ENCODE results near the gene RAB21. TPM values are rescaled to one million over a fixed set of nuclear protein-coding genes. Genes with fewer than 3 reads are reported as not detected.
"Not testable (repeated sequence)": the region's sequence is repeated elsewhere in the genome, so short reads cannot be mapped to it uniquely, and the experiment has no call there.

Gene RAB21
- total RNA-seq, 1 experiment from 2014 or later: 47.2 TPM

DNA sequence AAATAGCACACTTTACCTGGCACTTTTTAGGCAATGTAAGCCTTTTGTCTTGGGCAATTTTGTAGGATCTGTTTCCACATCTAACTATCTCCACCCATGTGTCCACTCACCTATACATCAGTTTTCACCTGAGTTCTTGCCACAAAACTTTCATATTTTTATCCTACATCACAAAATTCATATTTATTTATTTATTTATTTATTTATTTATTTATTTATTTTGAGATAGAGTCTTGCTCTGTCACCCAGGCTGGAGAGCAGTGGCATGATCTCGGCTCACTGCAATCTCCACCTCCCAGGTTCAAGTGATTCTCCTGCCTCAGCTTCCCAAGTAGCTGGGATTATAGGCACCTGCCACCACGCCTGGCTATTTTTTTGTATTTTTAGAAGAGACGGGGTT lies 67.4 kb downstream of the RAB21 start:
- intact Hi-C loops (cut with micrococcal nuclease; ENCODE audit: unreplicated experiment); H3K79me2 ChIP-seq (ENCODE audit: low read depth); CTCF ChIA-PET; H4K20me1 ChIP-seq (ENCODE audit: insufficient read depth); H3K4me2 ChIP-seq; POLR2A ChIA-PET (ENCODE audit: unreplicated experiment); H3F3A ChIP-seq (ENCODE audit: insufficient read depth, low read depth); H2AFZ ChIP-seq; H3K27me3 ChIP-seq (ENCODE audit: insufficient read depth, low read depth); DNase-seq; H3K9me3 ChIP-seq (ENCODE audit: insufficient read depth, low read depth); H3K4me3 ChIP-seq; H3K4me1 ChIP-seq (replicated peaks; ENCODE audit: insufficient read depth); H3K36me3 ChIP-seq (ENCODE audit: low read depth); H3K9me2 ChIP-seq (ENCODE audit: insufficient read depth); BruUV-seq (replicated peaks); H3K27ac ChIP-seq: not testable (repeated sequence)

DNA sequence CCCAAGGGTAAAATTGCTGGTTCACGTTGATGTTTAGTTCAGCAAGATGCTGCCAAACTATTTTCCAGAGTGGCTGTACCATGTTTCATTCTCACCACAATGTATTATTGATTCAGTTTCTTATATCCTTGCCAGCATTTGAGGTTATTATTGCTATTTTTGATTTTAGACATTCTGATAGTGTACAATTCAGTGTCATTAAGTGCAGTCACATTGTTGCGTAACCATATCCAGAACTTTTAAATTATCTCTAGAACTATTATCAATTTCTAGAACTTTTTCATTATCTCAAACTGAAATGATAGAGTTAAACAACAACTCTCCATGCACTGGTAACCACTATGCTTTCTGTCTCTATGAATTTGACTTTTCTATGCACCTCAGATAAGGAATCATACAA lies 74.2 kb downstream of the RAB21 start:
- Histone ChIP-seq H3K27me3 (ENCODE audit: insufficient read depth, low read depth) (no peaks in the 10 kb centered on the region), H3K4me1 (replicated peaks; ENCODE audit: insufficient read depth) (no peaks in the 10 kb centered on the region), H4K20me1 (ENCODE audit: insufficient read depth) (no peaks in the 10 kb centered on the region), H3F3A (ENCODE audit: insufficient read depth, low read depth) (no peaks in the 10 kb centered on the region), H3K9me2 (ENCODE audit: insufficient read depth) (no peaks in the 10 kb centered on the region), H2AFZ (no peak overlapping the region), H3K4me3 (no peak overlapping the region), H3K36me3 (ENCODE audit: low read depth) (no peaks in the 10 kb centered on the region), H3K27ac (no peak overlapping the region), H3K79me2 (ENCODE audit: low read depth) (no peaks in the 10 kb centered on the region), H3K4me2 (no peak overlapping the region), H3K9me3 (ENCODE audit: insufficient read depth, low read depth) (no peaks in the 10 kb centered on the region)
- BruUV-seq (replicated peaks): no TSS peak
- no peak for DNase-seq
- intact Hi-C loops (cut with micrococcal nuclease; ENCODE audit: unreplicated experiment): no loop called here
- ChIA-PET POLR2A (ENCODE audit: unreplicated experiment) (no interaction called here), CTCF (no interaction called here)
- TF ChIP-seq, protein P1, sequence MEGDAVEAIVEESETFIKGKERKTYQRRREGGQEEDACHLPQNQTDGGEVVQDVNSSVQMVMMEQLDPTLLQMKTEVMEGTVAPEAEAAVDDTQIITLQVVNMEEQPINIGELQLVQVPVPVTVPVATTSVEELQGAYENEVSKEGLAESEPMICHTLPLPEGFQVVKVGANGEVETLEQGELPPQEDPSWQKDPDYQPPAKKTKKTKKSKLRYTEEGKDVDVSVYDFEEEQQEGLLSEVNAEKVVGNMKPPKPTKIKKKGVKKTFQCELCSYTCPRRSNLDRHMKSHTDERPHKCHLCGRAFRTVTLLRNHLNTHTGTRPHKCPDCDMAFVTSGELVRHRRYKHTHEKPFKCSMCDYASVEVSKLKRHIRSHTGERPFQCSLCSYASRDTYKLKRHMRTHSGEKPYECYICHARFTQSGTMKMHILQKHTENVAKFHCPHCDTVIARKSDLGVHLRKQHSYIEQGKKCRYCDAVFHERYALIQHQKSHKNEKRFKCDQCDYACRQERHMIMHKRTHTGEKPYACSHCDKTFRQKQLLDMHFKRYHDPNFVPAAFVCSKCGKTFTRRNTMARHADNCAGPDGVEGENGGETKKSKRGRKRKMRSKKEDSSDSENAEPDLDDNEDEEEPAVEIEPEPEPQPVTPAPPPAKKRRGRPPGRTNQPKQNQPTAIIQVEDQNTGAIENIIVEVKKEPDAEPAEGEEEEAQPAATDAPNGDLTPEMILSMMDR (conservative IDR thresholded peaks at IDR 0.05): no peak
- TF ChIP-seq EZH2 (IDR thresholded peaks at IDR 0.05; ENCODE audit: low read depth): no peak

DNA sequence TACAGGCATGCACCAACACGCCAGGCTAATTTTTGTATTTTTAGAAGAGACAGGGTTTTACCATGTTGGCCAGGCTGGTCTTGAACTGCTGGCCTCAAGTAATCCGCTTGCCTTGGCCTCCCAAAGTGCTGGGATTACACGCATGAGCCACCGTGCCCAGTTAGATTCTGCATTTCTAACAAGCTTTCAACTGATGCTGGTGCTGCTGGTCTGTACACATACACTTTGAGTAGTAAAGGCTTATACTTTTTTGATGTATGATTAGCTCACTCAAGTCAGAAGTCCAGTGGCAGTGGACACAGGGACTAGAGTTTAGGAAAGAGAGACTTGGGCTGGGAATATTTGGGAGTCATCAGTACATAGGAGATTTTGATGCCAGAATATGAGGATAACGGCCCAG lies 82.7 kb downstream of the RAB21 start:
- no peaks in the 10 kb centered on the region for H3K9me3 ChIP-seq (ENCODE audit: insufficient read depth, low read depth)
- peaks cover 23% of the 10 kb centered on the region for H3K79me2 ChIP-seq (ENCODE audit: low read depth)
- no peak for TF ChIP-seq EZH2 (IDR thresholded peaks at IDR 0.05; ENCODE audit: low read depth)
- TF ChIP-seq, protein P1 (conservative IDR thresholded peaks at IDR 0.05): no peak
- H4K20me1 ChIP-seq (ENCODE audit: insufficient read depth): peaks cover 9% of the 10 kb centered on the region; the same call in 1 of the 2 replicates
- DNase-seq: no peak
- H3K4me3 ChIP-seq: no peak overlapping the region
- no TSS peak for BruUV-seq (replicated peaks)
- H3K36me3 ChIP-seq (ENCODE audit: low read depth): 0 out of 2 replicates have a peak, but pooled peaks cover 4% of the 10 kb centered on the region
- H3K4me2 ChIP-seq: no peak overlapping the region
- H3K4me1 ChIP-seq (replicated peaks; ENCODE audit: insufficient read depth): peaks cover 25% of the 10 kb centered on the region
- ChIA-PET CTCF (no interaction called here), POLR2A (ENCODE audit: unreplicated experiment) (no interaction called here)
- intact Hi-C loops (cut with micrococcal nuclease; ENCODE audit: unreplicated experiment): loop anchor here (5.0 kb wide), 1 partner anchor 175 kb away; the partner anchor contains the start of genes THAP2 and ZFC3H1
- H3K27ac ChIP-seq: no peak overlapping the region
- no peaks in the 10 kb centered on the region for H3K27me3 ChIP-seq (ENCODE audit: insufficient read depth, low read depth)
- H2AFZ ChIP-seq: no peak overlapping the region
- H3F3A ChIP-seq (ENCODE audit: insufficient read depth, low read depth): peaks cover 28% of the 10 kb centered on the region
- peaks cover 3% of the 10 kb centered on the region; the same call in 1 of the 2 replicates for H3K9me2 ChIP-seq (ENCODE audit: insufficient read depth)

DNA sequence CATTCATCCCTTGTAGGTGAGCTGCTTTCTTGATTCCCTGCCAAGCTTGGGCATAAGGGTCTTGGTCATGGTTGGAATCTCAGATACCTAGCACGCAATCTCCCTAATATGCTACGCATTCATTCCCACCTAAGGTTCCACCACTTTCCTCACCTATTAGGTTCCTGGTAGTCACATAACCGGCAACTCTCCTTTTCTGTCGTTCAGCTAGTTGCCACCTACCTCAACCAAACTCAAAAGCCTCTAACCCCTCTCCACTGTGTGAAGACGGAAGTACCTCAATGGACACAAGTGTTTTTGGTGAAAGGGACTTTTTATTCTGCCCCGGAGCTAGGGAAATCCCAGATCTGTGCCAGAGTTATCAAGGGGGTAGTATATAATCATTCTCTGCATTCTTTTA lies 83.6 kb downstream of the RAB21 start:
- peak overlapping the region; percentile 79; the same call in 1 of the 2 replicates for H3K4me3 ChIP-seq
- peaks cover 14% of the 10 kb centered on the region; the same call in 1 of the 2 replicates for H4K20me1 ChIP-seq (ENCODE audit: insufficient read depth)
- peaks cover 3% of the 10 kb centered on the region; the same call in 1 of the 2 replicates for H3K9me2 ChIP-seq (ENCODE audit: insufficient read depth)
- TF ChIP-seq, protein P1 (conservative IDR thresholded peaks at IDR 0.05): no peak
- no peak for TF ChIP-seq EZH2 (IDR thresholded peaks at IDR 0.05; ENCODE audit: low read depth)
- ChIA-PET CTCF (no interaction called here), POLR2A (ENCODE audit: unreplicated experiment) (interaction anchor here (0.6 to 0.7 kb wide), 3 partner anchors 21 to 437 kb away, joined by 5 to 24 read pairs (median 7); no protein-coding TSS in a partner anchor)
- intact Hi-C loops (cut with micrococcal nuclease; ENCODE audit: unreplicated experiment): loop anchor here (5.0 kb wide), 1 partner anchor 176 kb away; the partner anchor contains the start of genes THAP2 and ZFC3H1
- H3K27me3 ChIP-seq (ENCODE audit: insufficient read depth, low read depth): no peaks in the 10 kb centered on the region
- no peaks in the 10 kb centered on the region for H3K9me3 ChIP-seq (ENCODE audit: insufficient read depth, low read depth)
- peaks cover 28% of the 10 kb centered on the region for H3F3A ChIP-seq (ENCODE audit: insufficient read depth, low read depth)
- H3K27ac ChIP-seq: peak overlapping the region; percentile 92
- H3K4me2 ChIP-seq: peak overlapping the region; percentile 92
- no TSS peak for BruUV-seq (replicated peaks)
- peaks cover 25% of the 10 kb centered on the region for H3K4me1 ChIP-seq (replicated peaks; ENCODE audit: insufficient read depth)
- peaks cover 32% of the 10 kb centered on the region for H3K79me2 ChIP-seq (ENCODE audit: low read depth)
- no peak for DNase-seq
- H3K36me3 ChIP-seq (ENCODE audit: low read depth): 0 out of 2 replicates have a peak, but pooled peaks cover 4% of the 10 kb centered on the region
- H2AFZ ChIP-seq: peak overlapping the region; percentile 97

All from PC-9 (cell line).